Stimulated activated effector memory CD8-positive, alpha-beta T cell treated with anti-CD3 and anti-CD28 coated beads, Interleukin-12 subunit alpha, Interleukin-12 subunit beta, amount 100 ng/mL, for 72 hours (primary cell): Measurements from ENCODE around the gene FHIP1A.
A peak's percentile ranks its signal among the peaks of the same experiment; 100 is the strongest.

Experiments
- ATAC-seq: fragments of 150-1000 bp; cut with Tn5 transposase; 2 replicates; pipeline ENCODE4 v1.10.0; 2021
- DNase-seq, 2 donors: peaks; one replicate each; pipeline ENCODE4 v3.0.0; 2021 to 2022; ENCODE audit warnings: low spot score in 2 of 2
- H3K27ac Mint-ChIP-seq: one replicate; pipeline ENCODE4 v1.8.0; 2022; ENCODE audit warnings: mild to moderate bottlenecking, mixed read lengths
- H3K36me3 Mint-ChIP-seq: one replicate; pipeline ENCODE4 v1.8.0; 2022; ENCODE audit warnings: mild to moderate bottlenecking, mixed read lengths
- H3K4me1 Mint-ChIP-seq: one replicate; pipeline ENCODE4 v1.8.0; 2022; ENCODE audit warnings: mixed read lengths
- H3K4me3 Mint-ChIP-seq: one replicate; pipeline ENCODE4 v1.8.0; 2022; ENCODE audit warnings: mild to moderate bottlenecking, mixed read lengths
- H3K9me3 Mint-ChIP-seq: one replicate; pipeline ENCODE4 v1.8.0; 2022; ENCODE audit warnings: mixed read lengths

Gene FHIP1A

DNA sequence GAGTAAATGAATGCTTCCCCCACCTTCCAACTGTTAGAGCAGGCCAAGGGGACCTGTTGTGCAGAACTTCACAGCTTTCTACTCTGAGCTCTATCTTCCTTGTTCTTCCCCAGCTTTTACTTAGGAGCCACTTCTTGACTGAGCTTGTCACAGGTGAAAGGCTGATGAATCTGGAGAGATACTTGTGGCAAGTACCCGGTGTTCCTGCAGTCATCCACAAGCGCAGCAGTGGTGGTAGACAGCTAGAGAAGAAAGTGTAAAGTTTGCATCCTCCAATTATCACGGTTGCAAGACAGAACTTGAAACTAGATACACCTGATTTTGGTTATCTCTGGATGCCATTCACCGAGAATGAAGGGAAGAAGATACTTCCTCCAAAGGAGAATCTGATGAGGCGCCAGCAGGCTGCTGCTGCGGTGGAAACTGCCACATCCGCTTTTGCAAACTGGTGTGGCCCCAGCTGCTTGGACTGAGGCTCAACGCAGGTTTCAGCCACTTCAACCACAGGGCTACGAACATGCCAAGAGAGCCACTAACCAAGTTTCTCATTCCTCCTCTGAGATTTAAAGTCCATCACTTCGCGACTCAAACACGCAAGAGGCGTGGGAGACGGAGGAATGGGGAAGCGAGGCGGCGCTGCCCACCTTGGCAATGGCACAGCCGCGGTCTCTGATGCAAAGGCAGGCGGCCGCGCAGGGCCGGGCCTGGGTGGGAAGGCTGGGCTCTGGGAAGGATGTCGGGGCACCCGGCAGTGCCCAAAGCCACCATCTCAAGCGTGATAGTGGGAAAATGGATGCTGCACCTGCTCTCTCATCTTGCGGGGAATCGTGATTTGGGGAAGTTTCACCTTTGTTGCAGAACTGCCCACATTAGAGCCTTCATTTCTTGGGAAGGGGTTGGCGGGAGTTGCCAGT is 1.3 kb upstream of the FHIP1A start:
- Mint-ChIP-seq H3K9me3 (no peaks in the 10 kb centered on the region), H3K36me3 (no peaks in the 10 kb centered on the region), H3K27ac (no peak overlapping the region), H3K4me3 (peak overlapping the region; percentile 80), H3K4me1 (peaks cover 29% of the 10 kb centered on the region)
- ATAC-seq (peak; percentile 71), DNase-seq (peak; percentile 10 to 66)

GRCh38 chr4:151408380-151408629 is 671 bp upstream of the FHIP1A start:
- Mint-ChIP-seq H3K36me3 (no peaks in the 10 kb centered on the region), H3K27ac (no peak overlapping the region), H3K9me3 (no peaks in the 10 kb centered on the region), H3K4me1 (peaks cover 29% of the 10 kb centered on the region), H3K4me3 (peak overlapping the region; percentile 80)
- DNase-seq = no peak
- no peak for ATAC-seq

DNA sequence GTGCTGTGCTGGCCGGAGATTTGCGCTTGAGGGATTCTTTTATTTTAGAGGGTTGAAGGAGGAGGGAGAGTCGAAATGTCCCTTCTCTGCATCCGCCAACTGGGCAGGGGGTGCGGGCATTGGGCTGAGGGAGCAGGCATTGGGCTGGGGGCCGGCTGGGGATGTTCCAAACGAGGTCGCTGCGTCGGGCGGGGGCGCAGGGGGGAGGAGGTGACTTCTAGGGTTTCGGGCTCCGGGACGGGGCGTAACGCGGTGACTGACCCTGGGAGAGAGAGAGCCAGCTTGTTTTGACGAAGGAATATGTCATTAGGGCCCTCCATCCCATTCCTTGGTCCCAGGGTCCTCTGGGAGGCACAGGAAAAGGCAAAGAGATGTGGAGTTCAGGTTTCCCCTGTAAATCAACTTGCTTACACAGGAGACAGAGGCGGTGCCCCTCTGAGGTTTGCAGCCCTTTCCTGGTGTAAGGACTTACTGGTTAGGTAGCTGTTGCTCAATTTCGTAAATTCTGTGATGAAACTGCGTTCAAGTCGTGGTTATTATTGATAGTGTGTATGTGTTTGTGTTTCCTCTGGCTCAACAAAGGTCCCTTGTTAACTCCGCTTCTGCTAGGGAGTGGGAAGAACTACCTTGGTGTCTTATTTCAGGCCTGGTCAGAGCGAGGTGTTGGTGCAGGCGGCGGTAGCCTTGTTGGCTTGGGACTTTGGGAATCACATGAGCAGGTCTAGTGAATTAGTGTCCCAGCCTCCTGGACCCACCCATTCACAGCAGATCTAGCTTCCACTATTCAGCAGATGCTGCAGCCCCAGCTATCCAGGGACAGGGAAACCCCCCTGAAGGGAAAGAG is 716 bp downstream of the FHIP1A start:
- peak overlapping the region; percentile 80 for H3K4me3 Mint-ChIP-seq
- peaks cover 29% of the 10 kb centered on the region for H3K4me1 Mint-ChIP-seq
- ATAC-seq (no peak), DNase-seq (no peak)
- no peaks in the 10 kb centered on the region for H3K9me3 Mint-ChIP-seq
- peak overlapping the region; percentile 79 for H3K27ac Mint-ChIP-seq
- no peaks in the 10 kb centered on the region for H3K36me3 Mint-ChIP-seq

GRCh38 chr4:151415978-151416377 is 7.0 kb downstream of the FHIP1A start:
- DNase-seq (no peak), ATAC-seq (no peak)
- Mint-ChIP-seq H3K4me3 (no peak overlapping the region), H3K9me3 (no peaks in the 10 kb centered on the region), H3K36me3 (no peaks in the 10 kb centered on the region), H3K4me1 (no peaks in the 10 kb centered on the region), H3K27ac (no peak overlapping the region)

- ATAC-seq (no peak), DNase-seq (no peak)
- H3K36me3 Mint-ChIP-seq = no peaks in the 10 kb centered on the region
- no peaks in the 10 kb centered on the region for H3K4me1 Mint-ChIP-seq
- no peak overlapping the region for H3K4me3 Mint-ChIP-seq
- H3K9me3 Mint-ChIP-seq = no peaks in the 10 kb centered on the region
- no peak overlapping the region for H3K27ac Mint-ChIP-seq
Observed at GRCh38 chr4:151417164-151417571, 8.2 kb downstream of the FHIP1A start.

GRCh38 chr4:151417766-151418376 is 8.9 kb downstream of the FHIP1A start:
- H3K4me3 Mint-ChIP-seq = no peak overlapping the region
- no peak overlapping the region for H3K27ac Mint-ChIP-seq
- no peak for DNase-seq
- no peaks in the 10 kb centered on the region for H3K9me3 Mint-ChIP-seq
- ATAC-seq = no peak
- H3K4me1 Mint-ChIP-seq = no peaks in the 10 kb centered on the region
- H3K36me3 Mint-ChIP-seq = no peaks in the 10 kb centered on the region

DNA sequence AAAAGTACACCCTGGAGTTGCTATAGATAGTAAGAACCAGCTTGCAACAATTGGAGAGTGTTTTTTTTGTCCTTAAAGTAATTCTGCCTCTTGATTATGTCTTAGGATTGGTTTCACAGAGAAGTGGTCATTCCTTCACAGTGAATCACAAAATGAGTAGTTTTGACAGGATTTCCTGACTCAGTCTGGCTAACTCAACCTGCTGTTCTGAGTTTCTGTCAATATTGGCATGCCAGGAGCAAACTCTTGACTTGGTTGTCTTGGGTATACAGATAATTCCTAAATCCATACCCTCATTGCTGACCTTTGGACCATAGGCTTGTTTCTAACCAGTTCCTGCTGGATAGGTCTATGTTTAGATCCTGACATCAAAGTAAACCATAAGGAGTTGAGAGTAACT is 9.4 kb downstream of the FHIP1A start:
- Mint-ChIP-seq H3K36me3 (no peaks in the 10 kb centered on the region), H3K27ac (no peak overlapping the region), H3K9me3 (no peaks in the 10 kb centered on the region), H3K4me1 (no peaks in the 10 kb centered on the region), H3K4me3 (no peak overlapping the region)
- DNase-seq (no peak), ATAC-seq (no peak)

GRCh38 chr4:151418856-151419255 is 9.9 kb downstream of the FHIP1A start:
- Mint-ChIP-seq H3K36me3 (no peaks in the 10 kb centered on the region), H3K27ac (no peak overlapping the region), H3K4me1 (no peaks in the 10 kb centered on the region), H3K9me3 (no peaks in the 10 kb centered on the region), H3K4me3 (no peak overlapping the region)
- ATAC-seq (no peak), DNase-seq (no peak)

DNA sequence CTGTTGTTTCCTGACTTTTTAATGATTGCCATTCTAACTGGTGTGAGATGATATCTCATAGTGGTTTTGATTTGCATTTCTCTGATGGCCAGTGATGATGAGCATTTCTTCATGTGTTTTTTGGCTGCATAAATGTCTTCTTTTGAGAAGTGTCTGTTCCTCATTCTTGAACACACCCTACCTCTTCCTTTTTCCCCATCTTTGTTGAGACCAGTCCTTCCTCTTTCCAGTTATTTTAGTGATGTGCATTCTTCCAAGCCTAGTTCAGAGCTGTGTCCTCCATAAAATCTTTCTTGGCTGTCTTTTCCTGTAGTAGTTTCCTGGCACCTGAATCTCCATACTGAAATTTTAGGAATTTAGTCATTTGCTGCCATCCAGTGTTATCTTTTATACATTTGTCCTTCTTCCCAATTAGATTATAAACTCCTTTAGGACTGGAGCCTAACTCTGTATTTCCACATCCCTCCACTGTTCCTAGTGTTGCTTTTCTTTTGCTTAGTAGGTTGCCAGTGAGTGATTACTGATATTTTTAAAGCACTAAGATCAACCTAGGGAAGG is 11.4 kb downstream of the FHIP1A start:
- no peak for ATAC-seq
- Mint-ChIP-seq H3K9me3 (no peaks in the 10 kb centered on the region), H3K4me1 (no peaks in the 10 kb centered on the region), H3K4me3 (no peak overlapping the region), H3K27ac (no peak overlapping the region), H3K36me3 (no peaks in the 10 kb centered on the region)
- DNase-seq = no peak

DNA sequence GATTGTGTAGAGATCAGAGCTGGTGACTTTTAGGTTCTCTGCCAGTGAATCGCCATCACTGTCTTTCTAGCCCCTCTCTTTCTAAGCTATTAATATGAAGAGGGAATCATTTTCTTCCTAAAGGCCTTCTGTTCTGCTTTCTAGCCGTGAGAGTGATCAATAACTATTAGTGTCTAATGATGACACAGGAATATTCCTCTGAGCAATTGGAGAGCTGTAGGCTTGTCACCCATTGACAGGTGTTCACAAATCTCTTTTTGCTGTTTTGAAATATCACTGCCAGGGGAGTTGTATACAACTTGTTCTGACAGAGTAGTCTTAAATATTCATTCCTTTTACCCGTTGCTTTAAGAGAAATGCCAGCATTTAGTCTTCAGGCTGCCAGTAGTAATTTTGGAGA is 13.9 kb downstream of the FHIP1A start:
- no peak for DNase-seq
- Mint-ChIP-seq H3K4me1 (no peaks in the 10 kb centered on the region), H3K27ac (no peak overlapping the region), H3K9me3 (no peaks in the 10 kb centered on the region), H3K36me3 (no peaks in the 10 kb centered on the region), H3K4me3 (no peak overlapping the region)
- no peak for ATAC-seq

- H3K4me3 Mint-ChIP-seq = no peak overlapping the region
Observed at GRCh38 chr4:151426513-151426912, 17.5 kb downstream of the FHIP1A start.

DNA sequence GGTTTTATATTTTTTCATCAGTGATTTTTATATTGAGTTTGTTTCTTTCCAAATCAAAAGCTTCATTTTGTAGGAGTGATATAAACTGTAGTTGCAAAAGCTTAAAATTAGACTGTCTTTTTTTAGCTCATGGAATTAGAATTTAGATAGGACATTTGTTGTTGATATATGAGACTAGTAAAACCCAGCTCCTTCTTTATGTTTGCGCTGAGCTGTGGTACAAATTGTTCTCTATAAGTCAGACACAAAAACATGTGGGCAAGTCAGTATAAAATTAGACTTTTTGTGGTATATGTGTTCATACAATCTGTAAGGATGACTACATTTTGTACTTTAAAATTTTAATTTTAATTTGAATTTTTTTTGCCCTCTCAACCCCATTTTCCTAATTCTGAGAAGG is 18.3 kb downstream of the FHIP1A start:
- H3K27ac Mint-ChIP-seq = no peak overlapping the region
- H3K36me3 Mint-ChIP-seq = no peaks in the 10 kb centered on the region
- ATAC-seq (no peak), DNase-seq (no peak)
- no peak overlapping the region for H3K4me3 Mint-ChIP-seq
- no peaks in the 10 kb centered on the region for H3K4me1 Mint-ChIP-seq
- H3K9me3 Mint-ChIP-seq = no peaks in the 10 kb centered on the region

More at GRCh38 chr4:151426513-151426912, 17.5 kb downstream of the FHIP1A start:
- ATAC-seq (no peak), DNase-seq (no peak)
- Mint-ChIP-seq H3K27ac (no peak overlapping the region), H3K9me3 (no peaks in the 10 kb centered on the region), H3K36me3 (no peaks in the 10 kb centered on the region), H3K4me1 (no peaks in the 10 kb centered on the region)

GRCh38 chr4:151428346-151428745 is 19.4 kb downstream of the FHIP1A start:
- no peaks in the 10 kb centered on the region for H3K4me1 Mint-ChIP-seq
- H3K36me3 Mint-ChIP-seq = no peaks in the 10 kb centered on the region
- no peaks in the 10 kb centered on the region for H3K9me3 Mint-ChIP-seq
- no peak overlapping the region for H3K27ac Mint-ChIP-seq
- ATAC-seq = no peak
- no peak for DNase-seq
- no peak overlapping the region for H3K4me3 Mint-ChIP-seq

DNA sequence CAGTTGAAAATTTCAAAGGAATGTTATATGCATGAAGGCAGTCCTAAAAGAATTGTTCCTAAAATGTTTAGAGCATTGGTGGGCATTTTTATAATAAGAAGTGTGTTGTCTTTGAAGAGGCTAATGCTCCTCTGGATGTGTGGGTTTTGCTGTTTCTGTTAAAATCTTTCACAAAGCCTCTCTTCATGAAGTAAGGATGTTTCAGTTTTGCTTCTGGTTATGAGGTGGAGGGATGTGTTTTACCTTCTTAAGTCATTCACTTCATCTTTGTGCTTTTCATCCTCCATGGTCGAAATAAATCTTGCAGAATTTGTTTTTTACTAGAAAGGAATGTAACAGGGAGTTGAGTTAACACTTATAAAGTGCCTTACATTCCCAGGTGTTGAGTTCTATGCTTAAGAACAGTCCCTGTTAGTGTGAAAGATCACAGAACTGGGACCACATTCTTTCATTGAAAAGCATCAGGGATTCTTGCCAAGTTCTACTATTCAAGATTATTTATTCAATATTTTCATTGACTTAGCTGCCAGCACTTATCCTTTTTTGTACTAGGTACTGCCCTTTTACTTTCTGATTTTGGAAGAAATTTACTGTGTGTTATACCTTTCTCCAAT is 21.1 kb downstream of the FHIP1A start:
- ATAC-seq (no peak), DNase-seq (no peak)
- Mint-ChIP-seq H3K27ac (no peak overlapping the region), H3K36me3 (no peaks in the 10 kb centered on the region), H3K9me3 (no peaks in the 10 kb centered on the region), H3K4me1 (no peaks in the 10 kb centered on the region), H3K4me3 (no peak overlapping the region)
